BLaER1 treated with 17β-estradiol and CSF1 and Interleukin-3, amounts not matched to agents 10 nM and 100 nM (cell line): ENCODE results near the gene IL34.
A peak's percentile ranks its signal among the peaks of the same experiment; 100 is the strongest.

Source experiments
- H3K27ac ChIP-seq, 11 experiments: shearing (Covaris generic); formaldehyde crosslinking; 2 replicates each; pipeline ENCODE4 v1.8.1; 2022
- H3K27me3 ChIP-seq, 11 experiments: shearing (Covaris generic); formaldehyde crosslinking; 2 replicates each; pipeline ENCODE4 v1.8.1; 2022
- H3K36me3 ChIP-seq, 11 experiments: shearing (Covaris generic); formaldehyde crosslinking; 2 replicates each; pipeline ENCODE4 v1.8.1; 2022
- H3K4me1 ChIP-seq, 10 experiments: shearing (Covaris generic); formaldehyde crosslinking; 2 replicates each; pipeline ENCODE4 v1.8.1; 2022
- H3K4me2 ChIP-seq, 11 experiments: shearing (Covaris generic); formaldehyde crosslinking; 2 replicates each; pipeline ENCODE4 v1.8.1; 2022
- H3K4me3 ChIP-seq, 10 experiments: shearing (Covaris generic); formaldehyde crosslinking; 2 replicates each; pipeline ENCODE4 v1.8.1; 2022
- H3K9ac ChIP-seq, 11 experiments: shearing (Covaris generic); formaldehyde crosslinking; 2 replicates each; pipeline ENCODE4 v1.8.1; 2022
- H3K9me3 ChIP-seq, 11 experiments: shearing (Covaris generic); formaldehyde crosslinking; replicated peaks in 1 of 11; 2 replicates each; pipeline ENCODE4 v1.8.1; 2022
- H4K20me1 ChIP-seq, 11 experiments: shearing (Covaris generic); formaldehyde crosslinking; 2 replicates each; pipeline ENCODE4 v1.8.1; 2022
- Cebpa-rat ChIP-seq, 11 experiments: shearing (Covaris generic); IDR thresholded peaks; 2 replicates each; pipeline ENCODE4 v1.8.1; 2022

Gene IL34

DNA sequence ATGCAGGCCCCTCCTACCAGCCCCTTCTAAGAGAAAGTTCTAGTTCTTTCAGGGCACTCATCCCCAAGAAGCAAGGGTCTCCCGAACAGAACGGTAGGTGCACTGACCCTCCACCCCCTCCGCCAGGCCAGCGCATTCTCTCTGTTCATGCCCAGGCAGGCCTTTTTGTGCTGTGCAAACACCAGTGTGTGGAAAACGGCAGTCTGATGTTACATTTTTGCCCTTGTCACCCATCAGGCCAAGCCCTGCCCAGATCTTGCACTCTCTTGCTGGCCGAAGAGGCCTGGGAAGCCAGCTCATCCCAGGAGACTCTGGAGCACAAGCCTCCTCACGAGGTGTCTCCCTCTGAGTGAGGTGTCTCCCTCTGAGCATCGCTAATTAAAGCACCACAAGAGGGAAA lies 55.6 kb downstream of the IL34 start:
- H3K4me3 ChIP-seq = no peak overlapping the region
- H3K9ac ChIP-seq = peak overlapping the region in 4 of 11 experiments; percentile 26 to 66 (median 45); a peak in 6 of 22 replicates
- peak overlapping the region in 4 of 11 experiments; percentile 69 to 80 (median 74); a peak in 6 of 22 replicates for H3K27ac ChIP-seq
- H3K27me3 ChIP-seq = no peaks in the 10 kb centered on the region
- peak overlapping the region; percentile 71 to 94 (median 86) for H3K4me2 ChIP-seq
- no peaks in the 10 kb centered on the region for H3K9me3 ChIP-seq
- no peak for TF ChIP-seq Cebpa-rat (IDR thresholded peaks at IDR 0.05)
- H3K36me3 ChIP-seq = peaks cover 0 to 87% (median 8%) of the 10 kb centered on the region in 11 experiments; a peak in 15 of 22 replicates
- H4K20me1 ChIP-seq = peaks cover 0 to 100% (median 15%) of the 10 kb centered on the region in 11 experiments; a peak in 11 of 22 replicates
- H3K4me1 ChIP-seq = peaks cover 61 to 100% (median 71%) of the 10 kb centered on the region in 10 experiments

DNA sequence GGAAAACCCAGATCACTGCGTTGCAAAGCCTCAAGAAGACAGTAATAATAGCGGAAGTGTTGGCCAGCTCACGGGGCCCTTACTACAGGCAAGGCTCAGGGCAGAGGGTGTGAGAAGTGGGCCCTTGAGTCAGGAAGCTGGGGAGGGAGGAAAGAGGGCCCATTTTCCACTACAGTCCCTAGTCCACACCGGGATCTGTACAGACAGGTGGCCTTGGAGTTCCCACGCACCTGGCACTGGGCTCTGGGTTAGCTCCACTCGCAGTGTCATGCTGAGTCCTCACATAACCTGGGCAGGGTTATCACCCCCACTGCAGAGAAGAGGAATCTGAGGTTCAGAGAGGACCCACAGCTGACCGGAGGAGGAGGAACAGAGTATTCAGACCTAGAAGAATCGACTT lies 56.3 kb downstream of the IL34 start:
- Histone ChIP-seq H3K4me2 (peak overlapping the region; percentile 71 to 94 (median 86); a peak in 18 of 22 replicates), H3K4me3 (no peak overlapping the region), H3K27me3 (no peaks in the 10 kb centered on the region), H3K36me3 (peaks cover 0 to 87% (median 8%) of the 10 kb centered on the region in 11 experiments; a peak in 15 of 22 replicates), H3K9ac (peak overlapping the region in 3 of 11 experiments; percentile 38 to 66 (median 52); a peak in 2 of 22 replicates), H4K20me1 (peaks cover 0 to 100% (median 13%) of the 10 kb centered on the region in 11 experiments; a peak in 11 of 22 replicates), H3K27ac (peak overlapping the region in 2 of 11 experiments; percentile 76 to 80; a peak in 3 of 22 replicates), H3K4me1 (peaks cover 54 to 100% (median 66%) of the 10 kb centered on the region in 10 experiments), H3K9me3 (no peaks in the 10 kb centered on the region)
- no peak for TF ChIP-seq Cebpa-rat (IDR thresholded peaks at IDR 0.05)

DNA sequence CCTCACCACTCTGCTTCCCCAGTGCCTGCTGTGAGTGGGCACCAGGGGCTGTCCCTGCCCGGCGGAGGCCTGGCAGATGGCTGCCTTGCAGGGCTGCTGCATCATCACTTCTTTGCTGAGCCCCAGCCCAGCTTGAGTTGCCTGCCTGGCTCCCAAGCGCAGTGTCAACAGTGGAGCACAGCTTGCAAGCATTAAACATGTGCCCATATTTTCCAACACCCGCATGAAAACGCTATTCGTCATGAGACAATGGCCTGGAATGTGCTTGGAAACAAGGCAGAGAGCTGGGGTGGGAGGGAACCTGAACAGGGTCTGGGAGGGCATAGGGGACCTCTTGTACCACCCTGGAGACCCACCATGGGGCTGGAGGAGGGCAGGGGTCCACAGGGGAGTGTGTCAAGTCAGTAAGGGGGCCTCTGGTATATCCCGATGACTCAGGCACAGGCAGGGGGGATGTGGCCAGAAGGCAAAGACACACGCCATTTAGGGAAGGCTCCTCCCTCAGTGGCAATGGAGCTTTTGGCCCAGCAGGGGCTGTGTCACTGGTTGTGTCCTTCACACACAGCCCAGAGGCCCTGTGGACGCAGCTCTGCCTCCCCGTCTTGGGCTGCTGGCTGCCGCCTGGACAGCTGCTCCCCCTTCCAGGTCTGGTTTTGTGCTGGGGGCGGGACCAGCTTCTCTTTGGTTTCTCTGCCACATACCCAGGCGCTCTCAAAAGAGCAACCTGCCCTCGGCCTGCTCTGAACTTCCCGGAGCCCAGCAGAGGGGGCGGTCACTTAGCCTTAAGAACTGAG lies 56.9 kb downstream of the IL34 start:
- Histone ChIP-seq H3K4me1 (peaks cover 48 to 99% (median 60%) of the 10 kb centered on the region in 10 experiments), H3K4me3 (no peak overlapping the region)

DNA sequence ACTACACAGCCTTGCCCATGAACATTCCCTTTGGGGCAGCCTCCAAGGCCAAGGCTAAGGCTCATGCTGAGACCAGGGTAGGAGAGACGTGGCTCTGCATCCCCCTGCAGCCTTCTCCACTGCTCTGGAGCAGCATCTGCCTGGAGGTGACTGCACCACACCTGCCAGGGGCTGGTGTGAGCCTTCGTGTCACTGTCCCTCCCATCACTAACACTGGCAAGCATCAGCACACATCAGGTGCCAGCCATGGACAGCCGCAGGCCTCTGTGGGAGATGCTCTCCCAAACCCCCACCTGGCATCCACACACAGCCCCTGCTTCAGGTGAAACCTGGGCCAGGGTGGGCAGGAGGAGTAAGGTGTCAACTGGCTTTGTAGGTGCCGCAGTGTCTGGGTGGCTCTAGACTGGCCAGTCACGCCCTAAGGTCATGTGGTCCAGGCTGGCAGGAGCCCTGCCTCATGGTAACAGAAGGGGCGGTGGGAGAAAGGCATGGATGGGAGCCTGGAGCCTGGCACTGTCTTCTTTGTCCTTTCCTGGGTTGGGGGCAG lies 57.5 kb downstream of the IL34 start:
- no peaks in the 10 kb centered on the region for H3K27me3 ChIP-seq
- peaks cover 41 to 92% (median 53%) of the 10 kb centered on the region in 10 experiments for H3K4me1 ChIP-seq
- H3K27ac ChIP-seq = no peak overlapping the region
- no peak overlapping the region for H3K4me3 ChIP-seq
- peaks cover 0 to 100% (median 8%) of the 10 kb centered on the region in 11 experiments; a peak in 11 of 22 replicates for H4K20me1 ChIP-seq
- peak overlapping the region in 4 of 11 experiments; percentile 71 to 91 (median 82); a peak in 4 of 22 replicates for H3K4me2 ChIP-seq
- TF ChIP-seq Cebpa-rat (IDR thresholded peaks at IDR 0.05) = no peak
- H3K9ac ChIP-seq = peak overlapping the region in 2 of 11 experiments; percentile 1 to 20; a peak in 1 of 22 replicates
- H3K9me3 ChIP-seq = no peaks in the 10 kb centered on the region
- peaks cover 0 to 87% (median 5%) of the 10 kb centered on the region in 11 experiments; a peak in 7 of 22 replicates for H3K36me3 ChIP-seq

More for the DNA sequence above, 56.9 kb downstream of the IL34 start:
- peak overlapping the region in 1 of 11 experiments; percentile 20; a peak in 1 of 22 replicates for H3K9ac ChIP-seq
- H3K4me2 ChIP-seq = peak overlapping the region in 9 of 11 experiments; percentile 71 to 94 (median 83); a peak in 14 of 22 replicates
- H3K27ac ChIP-seq = peak overlapping the region in 1 of 11 experiments; percentile 76; a peak in 2 of 22 replicates
- no peak for TF ChIP-seq Cebpa-rat (IDR thresholded peaks at IDR 0.05)
- H3K36me3 ChIP-seq = peaks cover 0 to 87% (median 8%) of the 10 kb centered on the region in 11 experiments; a peak in 15 of 22 replicates
- H4K20me1 ChIP-seq = peaks cover 0 to 100% (median 8%) of the 10 kb centered on the region in 11 experiments; a peak in 11 of 22 replicates
- H3K9me3 ChIP-seq = no peaks in the 10 kb centered on the region
- no peaks in the 10 kb centered on the region for H3K27me3 ChIP-seq

DNA sequence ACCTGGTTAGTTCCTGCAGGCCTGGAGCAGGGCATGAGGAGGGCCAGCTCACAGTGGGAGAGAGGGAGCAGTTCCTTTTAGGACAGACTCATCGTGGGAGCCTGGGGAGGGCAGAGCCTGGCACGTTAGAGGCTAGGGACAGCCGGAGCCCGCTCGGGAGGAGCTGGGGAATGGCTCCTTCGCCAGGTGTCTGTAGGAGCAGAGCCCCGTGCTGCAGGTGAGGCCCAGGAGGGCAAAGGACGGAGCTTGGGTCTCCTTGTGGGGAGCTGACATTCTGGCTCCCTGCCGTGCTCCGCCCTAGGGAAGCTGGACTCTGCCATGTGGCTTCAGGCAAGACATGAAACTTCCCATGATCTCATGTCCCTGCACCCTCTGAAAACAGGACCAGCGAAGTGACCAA lies 58.2 kb downstream of the IL34 start:
- peaks cover 0 to 87% (median 5%) of the 10 kb centered on the region in 11 experiments; a peak in 6 of 22 replicates for H3K36me3 ChIP-seq
- no peak for TF ChIP-seq Cebpa-rat (IDR thresholded peaks at IDR 0.05)
- H3K27me3 ChIP-seq = no peaks in the 10 kb centered on the region
- peak overlapping the region in 2 of 11 experiments; percentile 71 to 83; a peak in 4 of 22 replicates for H3K4me2 ChIP-seq
- peaks cover 37 to 85% (median 48%) of the 10 kb centered on the region in 10 experiments for H3K4me1 ChIP-seq
- H3K27ac ChIP-seq = no peak overlapping the region
- no peaks in the 10 kb centered on the region for H3K9me3 ChIP-seq
- no peak overlapping the region for H3K4me3 ChIP-seq
- H3K9ac ChIP-seq = peak overlapping the region in 1 of 11 experiments; percentile 20; a peak in 1 of 22 replicates
- H4K20me1 ChIP-seq = peaks cover 0 to 100% (median 8%) of the 10 kb centered on the region in 11 experiments; a peak in 11 of 22 replicates

DNA sequence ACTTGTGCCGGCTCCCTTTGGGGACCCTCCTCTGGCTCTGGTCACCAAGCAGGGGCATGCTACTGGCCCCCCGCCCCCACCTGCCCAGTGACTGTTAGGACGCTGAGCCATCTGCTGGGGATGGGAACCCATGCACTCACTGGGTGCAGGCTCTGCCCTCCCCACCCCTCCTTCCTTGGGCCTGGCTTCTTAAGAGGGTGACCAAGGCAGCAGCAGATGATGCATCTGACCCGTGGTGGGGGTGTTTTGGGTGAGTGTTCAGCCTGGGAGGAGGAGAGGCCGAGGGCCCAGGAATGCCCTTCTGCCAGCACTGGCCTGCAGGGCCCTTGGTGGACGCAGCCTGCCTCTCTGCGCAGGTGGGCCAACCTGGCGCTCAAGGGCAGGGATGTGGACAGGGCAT lies 58.7 kb downstream of the IL34 start:
- Histone ChIP-seq H3K9me3 (no peaks in the 10 kb centered on the region), H3K4me2 (peak overlapping the region in 2 of 11 experiments; percentile 71 to 83; a peak in 3 of 22 replicates), H4K20me1 (peaks cover 0 to 100% (median 8%) of the 10 kb centered on the region in 11 experiments; a peak in 11 of 22 replicates), H3K27me3 (no peaks in the 10 kb centered on the region), H3K4me1 (peaks cover 37 to 84% (median 47%) of the 10 kb centered on the region in 10 experiments), H3K27ac (no peak overlapping the region), H3K4me3 (no peak overlapping the region), H3K36me3 (peaks cover 0 to 87% (median 5%) of the 10 kb centered on the region in 11 experiments; a peak in 6 of 22 replicates), H3K9ac (no peak overlapping the region; a peak in 1 of 22 replicates)
- no peak for TF ChIP-seq Cebpa-rat (IDR thresholded peaks at IDR 0.05)

DNA sequence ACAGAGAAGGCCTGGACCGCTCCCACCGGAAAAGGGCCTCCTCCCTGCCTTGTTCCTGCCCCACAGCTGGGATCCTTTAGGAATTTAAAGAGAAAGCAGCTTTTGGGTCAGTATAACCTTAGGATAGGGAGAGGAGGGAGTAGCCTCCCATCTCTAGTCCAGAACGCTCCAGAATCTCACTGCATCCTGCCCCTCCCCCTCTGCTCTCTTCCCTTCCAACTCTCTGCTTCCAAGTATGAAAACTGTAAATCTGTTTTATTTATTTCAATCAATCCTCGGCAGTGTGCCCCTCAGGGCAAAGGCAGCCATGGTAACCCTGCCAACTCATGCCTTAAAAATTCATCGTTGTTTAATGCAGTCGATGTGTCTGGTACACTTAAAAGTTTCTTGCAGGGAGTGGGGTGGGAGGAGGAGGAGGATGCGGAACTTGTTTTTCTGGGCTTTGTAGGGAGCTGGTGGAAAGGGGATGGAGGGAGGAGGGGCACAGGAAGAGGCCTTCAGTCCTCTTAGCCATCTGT lies 60.6 kb downstream of the IL34 start:
- Histone ChIP-seq H3K4me2 (no peak overlapping the region), H3K9ac (no peak overlapping the region), H3K4me3 (no peak overlapping the region), H3K27ac (no peak overlapping the region), H3K27me3 (no peaks in the 10 kb centered on the region), H3K4me1 (peaks cover 24 to 70% (median 43%) of the 10 kb centered on the region in 10 experiments), H3K36me3 (peaks cover 0 to 94% (median 12%) of the 10 kb centered on the region in 11 experiments; a peak in 12 of 22 replicates), H4K20me1 (peaks cover 0 to 100% (median 8%) of the 10 kb centered on the region in 11 experiments; a peak in 10 of 22 replicates), H3K9me3 (no peaks in the 10 kb centered on the region)
- TF ChIP-seq Cebpa-rat (IDR thresholded peaks at IDR 0.05) = no peak
